Parathyroid adenoma (tissue), 2 donors: ENCODE results near the gene TCF19.
A peak's percentile ranks its signal among the peaks of the same experiment; 100 is the strongest.

ENCODE experiments used
- H2AFZ ChIP-seq: fragments of 300-600 bp; sonication (generic); one replicate; pipeline ENCODE4 v1.7.0; 2017; ENCODE audit warnings: antibody characterized with exemption, mild to moderate bottlenecking
- H3K27ac ChIP-seq: fragments of 300-600 bp; sonication (generic); one replicate; pipeline ENCODE4 v1.7.0; 2017
- H3K27me3 ChIP-seq: fragments of 300-600 bp; sonication (generic); one replicate; pipeline ENCODE4 v1.7.0; 2017; ENCODE audit warnings: low read length; ENCODE audit not compliant: control insufficient read depth, insufficient read depth
- H3K36me3 ChIP-seq: fragments of 300-600 bp; sonication (generic); one replicate; pipeline ENCODE4 v1.7.0; 2017; ENCODE audit warnings: low read length; ENCODE audit not compliant: control insufficient read depth, insufficient read depth
- H3K4me1 ChIP-seq: fragments of 300-600 bp; sonication (generic); one replicate; pipeline ENCODE4 v1.7.0; 2017; ENCODE audit warnings: control low read depth
- H3K4me2 ChIP-seq: fragments of 300-600 bp; sonication (generic); one replicate; pipeline ENCODE4 v1.7.0; 2017; ENCODE audit warnings: low read length
- H3K4me3 ChIP-seq: fragments of 300-600 bp; sonication (generic); one replicate; pipeline ENCODE4 v1.7.0; 2017; ENCODE audit warnings: low read depth, low read length
- H3K79me2 ChIP-seq: fragments of 300-600 bp; sonication (generic); one replicate; pipeline ENCODE4 v1.7.0; 2017; ENCODE audit warnings: control low read depth
- H3K9ac ChIP-seq: fragments of 300-600 bp; sonication (generic); one replicate; pipeline ENCODE4 v1.7.0; 2017; ENCODE audit warnings: mild to moderate bottlenecking
- H3K9me3 ChIP-seq: fragments of 300-600 bp; sonication (generic); one replicate; pipeline ENCODE4 v1.7.0; 2017; ENCODE audit warnings: low read length; ENCODE audit not compliant: control insufficient read depth
- TF ChIP-seq, protein P1 (sequence below): fragments of 300-600 bp; sonication (generic); IDR thresholded peaks from one replicate; pipeline ENCODE4 v1.7.0; 2017; ENCODE audit warnings: antibody characterized with exemption, mild to moderate bottlenecking
- donor health status: primary hyperparathyroidism.

The TCF19 gene, protein sequence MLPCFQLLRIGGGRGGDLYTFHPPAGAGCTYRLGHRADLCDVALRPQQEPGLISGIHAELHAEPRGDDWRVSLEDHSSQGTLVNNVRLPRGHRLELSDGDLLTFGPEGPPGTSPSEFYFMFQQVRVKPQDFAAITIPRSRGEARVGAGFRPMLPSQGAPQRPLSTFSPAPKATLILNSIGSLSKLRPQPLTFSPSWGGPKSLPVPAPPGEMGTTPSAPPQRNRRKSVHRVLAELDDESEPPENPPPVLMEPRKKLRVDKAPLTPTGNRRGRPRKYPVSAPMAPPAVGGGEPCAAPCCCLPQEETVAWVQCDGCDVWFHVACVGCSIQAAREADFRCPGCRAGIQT

DNA sequence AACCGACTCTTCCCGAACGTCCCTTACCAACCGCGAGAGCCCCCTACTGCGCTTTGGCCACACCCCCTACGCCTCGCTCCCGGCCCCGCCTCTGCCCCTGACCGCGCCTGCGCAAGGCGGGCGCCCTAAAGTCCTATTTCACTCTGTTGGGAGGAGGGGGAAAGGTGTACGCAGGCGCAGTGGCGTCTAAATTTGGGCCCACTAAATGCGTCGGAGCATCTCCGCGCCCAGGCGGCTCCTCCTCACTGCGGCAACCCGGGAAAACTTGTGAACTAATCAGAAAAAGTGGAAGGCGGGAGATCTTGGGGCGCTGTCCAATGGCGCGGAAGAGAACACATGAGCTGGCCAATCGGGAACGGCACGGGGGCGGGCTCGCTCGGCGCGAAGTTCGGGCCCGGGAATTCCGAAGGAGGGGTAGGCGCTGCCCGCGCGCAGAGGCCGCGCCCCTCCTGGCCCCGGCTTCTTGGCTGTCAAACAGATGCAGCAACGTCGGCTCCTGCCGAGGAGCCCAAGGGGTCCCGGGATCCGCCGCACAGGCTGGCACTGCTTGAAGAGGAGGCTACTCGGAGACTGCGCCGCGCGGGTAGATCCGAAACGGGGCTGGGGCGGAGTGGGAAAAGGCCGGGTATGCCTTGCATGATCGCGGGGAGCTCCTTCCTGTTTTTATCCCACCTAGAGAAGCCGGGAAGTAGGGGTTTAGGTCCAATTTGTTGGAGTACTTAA lies at the start of gene TCF19:
TCF19 (plus strand) TSS at position 450 of the 723 bp plus-strand sequence. CDS start 881 bp downstream, outside the sequence.
- H3K9ac ChIP-seq = peak within 1 kb of the TSS; percentile 63
- H3K36me3 ChIP-seq = no peaks in the 10 kb centered on the region
- peak within 1 kb of the TSS; percentile 73 for H3K4me3 ChIP-seq
- peak within 1 kb of the TSS; percentile 94 for H2AFZ ChIP-seq
- H3K4me2 ChIP-seq = peak within 1 kb of the TSS; percentile 81
- H3K4me1 ChIP-seq = peaks cover 3% of the 10 kb centered on the region
- no peaks in the 10 kb centered on the region for H3K27me3 ChIP-seq
- no peaks in the 10 kb centered on the region for H3K79me2 ChIP-seq
- TF ChIP-seq, protein P1, sequence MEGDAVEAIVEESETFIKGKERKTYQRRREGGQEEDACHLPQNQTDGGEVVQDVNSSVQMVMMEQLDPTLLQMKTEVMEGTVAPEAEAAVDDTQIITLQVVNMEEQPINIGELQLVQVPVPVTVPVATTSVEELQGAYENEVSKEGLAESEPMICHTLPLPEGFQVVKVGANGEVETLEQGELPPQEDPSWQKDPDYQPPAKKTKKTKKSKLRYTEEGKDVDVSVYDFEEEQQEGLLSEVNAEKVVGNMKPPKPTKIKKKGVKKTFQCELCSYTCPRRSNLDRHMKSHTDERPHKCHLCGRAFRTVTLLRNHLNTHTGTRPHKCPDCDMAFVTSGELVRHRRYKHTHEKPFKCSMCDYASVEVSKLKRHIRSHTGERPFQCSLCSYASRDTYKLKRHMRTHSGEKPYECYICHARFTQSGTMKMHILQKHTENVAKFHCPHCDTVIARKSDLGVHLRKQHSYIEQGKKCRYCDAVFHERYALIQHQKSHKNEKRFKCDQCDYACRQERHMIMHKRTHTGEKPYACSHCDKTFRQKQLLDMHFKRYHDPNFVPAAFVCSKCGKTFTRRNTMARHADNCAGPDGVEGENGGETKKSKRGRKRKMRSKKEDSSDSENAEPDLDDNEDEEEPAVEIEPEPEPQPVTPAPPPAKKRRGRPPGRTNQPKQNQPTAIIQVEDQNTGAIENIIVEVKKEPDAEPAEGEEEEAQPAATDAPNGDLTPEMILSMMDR = no peak
- H3K9me3 ChIP-seq = no peaks in the 10 kb centered on the region
- peak within 1 kb of the TSS; percentile 37 for H3K27ac ChIP-seq

DNA sequence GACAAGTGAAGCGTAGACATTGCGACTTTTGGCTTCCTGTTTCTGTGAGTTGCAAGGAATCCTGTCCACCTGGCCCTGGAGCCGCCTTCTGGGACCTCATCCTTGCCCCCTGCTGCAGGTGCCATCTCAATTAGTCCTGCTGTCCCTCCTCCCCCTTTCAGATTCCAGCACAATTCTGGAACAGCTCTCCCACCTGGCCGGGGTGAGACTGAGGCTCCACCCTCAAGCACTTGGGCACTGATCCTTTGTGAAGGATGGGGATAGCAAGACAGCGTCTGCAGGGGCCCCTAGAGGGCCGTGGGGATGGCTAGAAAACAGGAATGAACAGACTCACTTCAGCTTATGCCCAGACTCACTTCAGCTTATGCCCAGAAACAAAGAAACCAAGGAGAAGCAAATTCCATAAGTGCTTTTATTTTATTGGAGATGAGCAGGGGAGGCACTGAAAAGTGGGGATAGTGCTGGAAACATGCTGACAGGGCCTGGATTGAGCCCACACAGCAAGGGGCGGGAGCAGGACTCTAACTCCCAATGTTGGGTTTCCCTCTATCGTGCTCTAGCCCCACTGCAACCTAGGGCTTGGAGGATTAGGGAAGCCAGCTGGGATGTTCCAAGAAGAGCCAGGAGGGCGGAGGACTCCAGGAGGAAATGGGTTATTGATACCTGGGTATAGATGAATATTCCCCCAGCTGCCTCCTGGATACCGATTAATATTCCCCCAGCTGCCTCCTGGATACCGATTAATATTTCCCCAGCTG lies 47.4 kb upstream of the TCF19 start:
- Histone ChIP-seq H3K9me3 (no peaks in the 10 kb centered on the region), H3K36me3 (no peaks in the 10 kb centered on the region), H3K4me3 (no peak overlapping the region), H2AFZ (no peak overlapping the region), H3K27me3 (no peaks in the 10 kb centered on the region), H3K4me2 (no peak overlapping the region), H3K27ac (no peak overlapping the region), H3K9ac (no peak overlapping the region), H3K79me2 (no peaks in the 10 kb centered on the region), H3K4me1 (peaks cover 21% of the 10 kb centered on the region)
- TF ChIP-seq, protein P1 = no peak

DNA sequence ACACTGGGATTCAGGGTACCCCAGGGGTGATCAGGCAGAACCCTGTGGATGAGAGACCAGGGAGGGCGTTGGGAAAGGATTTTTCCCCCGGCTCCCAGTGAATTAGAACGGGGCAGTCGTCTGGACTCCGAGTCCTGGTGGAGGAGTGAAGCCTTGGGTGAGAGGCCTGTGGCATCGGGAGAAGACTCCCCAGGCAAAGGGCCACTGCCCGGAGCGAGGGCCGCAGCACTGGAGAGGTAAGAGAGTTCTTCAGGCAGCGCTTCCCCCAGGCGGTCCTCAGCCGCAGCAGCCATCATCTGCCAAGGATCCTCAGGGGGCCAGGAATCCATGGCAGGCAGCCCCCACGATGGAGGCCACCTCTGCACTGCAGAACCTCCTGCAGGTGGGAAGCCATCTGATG lies 46.7 kb upstream of the TCF19 start:
- TF ChIP-seq, protein P1 = no peak
- Histone ChIP-seq H3K36me3 (no peaks in the 10 kb centered on the region), H3K9ac (no peak overlapping the region), H3K27ac (no peak overlapping the region), H3K4me2 (no peak overlapping the region), H3K4me3 (no peak overlapping the region), H3K4me1 (peaks cover 21% of the 10 kb centered on the region), H3K9me3 (no peaks in the 10 kb centered on the region), H3K27me3 (no peaks in the 10 kb centered on the region), H3K79me2 (no peaks in the 10 kb centered on the region), H2AFZ (no peak overlapping the region)

DNA sequence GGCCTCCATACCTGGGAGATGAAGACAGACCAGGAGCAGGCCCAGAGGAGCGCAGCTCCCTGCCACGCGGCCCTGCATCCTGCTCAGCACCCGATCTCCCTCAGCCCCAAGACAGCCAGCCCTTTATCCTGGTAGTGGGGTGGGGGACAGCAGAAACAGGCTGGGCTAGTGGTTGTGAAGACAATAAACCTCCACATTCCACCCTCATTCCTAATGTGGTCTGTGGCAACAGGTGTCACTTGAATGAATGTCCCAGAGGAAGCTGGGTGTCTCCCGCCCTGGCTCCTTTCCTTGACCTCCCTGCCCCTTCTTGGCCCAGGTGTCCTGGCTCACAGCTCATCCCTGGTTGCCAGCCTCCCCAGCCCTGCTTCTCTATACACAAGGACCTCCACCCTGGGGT lies 45.9 kb upstream of the TCF19 start, which contains the start of gene C6orf15:
C6orf15 (minus strand) TSS at position 98 of the 400 bp plus-strand sequence; CDS start at position 78, 20 bp downstream.
- Histone ChIP-seq H2AFZ (no peak within 1 kb of the TSS), H3K27ac (no peak within 1 kb of the TSS), H3K27me3 (no peaks in the 10 kb centered on the region), H3K4me1 (peaks cover 28% of the 10 kb centered on the region), H3K4me2 (no peak within 1 kb of the TSS), H3K9ac (no peak within 1 kb of the TSS), H3K79me2 (no peaks in the 10 kb centered on the region), H3K36me3 (no peaks in the 10 kb centered on the region), H3K9me3 (no peaks in the 10 kb centered on the region), H3K4me3 (no peak within 1 kb of the TSS)
- TF ChIP-seq, protein P1 = no peak
